ENCODE data around the gene MACROH2A1.

The MACROH2A1 gene

DNA sequence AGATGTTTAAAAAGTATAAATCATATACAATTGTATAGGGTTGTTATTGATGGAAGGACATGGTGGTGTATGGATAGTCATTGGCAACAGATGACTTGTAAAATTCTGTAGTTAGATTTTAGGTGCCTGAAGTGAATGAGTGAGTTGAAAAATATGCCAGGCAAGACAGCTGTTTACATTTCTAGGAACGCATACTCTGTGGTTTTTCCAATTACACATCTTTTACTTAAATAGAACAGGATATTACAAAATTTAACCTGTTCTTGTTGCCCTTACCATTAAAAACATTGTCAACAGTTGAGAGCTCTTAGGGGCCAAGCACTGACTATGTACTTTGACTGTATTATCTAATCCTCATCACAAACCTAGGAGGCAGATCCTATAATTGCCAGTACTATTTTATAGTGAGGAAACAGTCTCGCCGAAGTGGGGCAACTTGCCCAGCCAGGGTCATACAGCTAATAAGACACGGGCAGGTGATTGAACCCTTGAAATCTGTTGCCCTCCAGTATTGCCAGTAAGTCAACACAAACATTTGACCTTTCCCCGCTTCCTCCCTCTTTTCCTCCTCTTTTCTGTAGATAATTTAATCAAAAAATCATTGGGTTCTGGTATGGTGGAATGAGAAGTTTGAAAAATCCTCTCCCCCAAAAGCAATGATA is 88.6 kb downstream of the MACROH2A1 start:
- no peak for FAIRE-seq

DNA sequence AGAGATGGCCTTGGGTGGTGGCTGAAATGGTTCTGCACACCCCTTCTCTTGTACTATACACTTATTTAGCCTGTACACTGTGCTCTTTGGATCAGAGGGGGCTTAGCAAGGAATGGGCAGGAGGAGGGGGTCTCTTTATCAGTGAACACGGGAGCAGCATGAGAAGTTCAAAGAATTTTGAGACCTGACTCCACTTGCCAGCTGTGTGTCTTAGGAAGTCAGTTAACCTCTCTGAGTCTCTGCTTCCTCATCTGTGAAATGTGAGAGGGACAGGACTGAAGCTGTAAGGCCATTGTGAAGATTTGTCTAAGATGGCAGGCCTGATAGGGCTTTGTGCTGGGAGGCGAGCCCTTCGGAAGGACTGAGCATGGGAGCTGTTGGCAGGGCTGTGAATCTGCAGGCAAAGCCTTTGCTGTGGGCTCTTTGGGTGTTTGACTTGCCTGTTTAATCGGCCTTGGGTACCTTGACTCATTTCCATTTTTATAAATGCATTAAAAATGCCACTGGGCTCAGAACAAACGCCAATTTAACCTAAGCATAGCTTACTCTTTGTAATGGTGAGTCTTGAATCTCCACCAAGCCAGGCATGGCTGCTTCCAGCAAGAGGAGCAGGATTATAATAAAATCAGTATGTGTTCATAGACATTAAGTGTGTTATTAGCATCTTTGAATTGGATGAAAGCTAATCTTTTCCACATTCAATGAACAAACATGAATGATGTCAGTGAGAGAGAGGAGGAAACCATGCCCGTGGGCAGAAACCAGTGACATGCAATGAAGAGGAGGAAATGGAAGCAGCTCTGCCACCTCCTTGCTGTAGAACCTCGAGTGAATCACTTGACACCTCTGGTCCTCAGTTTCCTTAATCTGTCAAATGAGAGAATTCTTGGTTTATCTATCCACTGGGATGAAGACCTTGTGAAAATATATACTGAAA is 89.4 kb downstream of the MACROH2A1 start:
- FAIRE-seq, result no peak

DNA sequence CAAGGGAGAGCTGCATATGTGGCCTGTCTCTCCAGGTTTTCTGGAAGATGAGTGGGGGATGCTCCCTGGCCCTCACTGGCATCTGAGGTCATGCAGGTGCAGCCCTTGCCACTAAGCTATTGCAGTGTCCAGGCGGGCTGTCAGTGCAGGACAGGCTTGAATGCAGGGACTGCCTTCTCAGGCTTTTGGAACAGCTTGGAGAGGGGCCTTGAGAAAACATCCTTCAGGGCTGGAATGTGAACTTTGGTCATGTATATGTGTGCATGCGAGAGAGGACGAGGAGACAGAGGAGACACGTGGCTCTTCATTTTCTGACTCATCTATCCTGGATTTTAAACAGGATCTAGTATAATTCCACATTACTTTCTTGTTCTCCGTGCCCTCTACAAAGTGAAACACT is 90.3 kb downstream of the MACROH2A1 start:
- FAIRE-seq, result no peak

DNA sequence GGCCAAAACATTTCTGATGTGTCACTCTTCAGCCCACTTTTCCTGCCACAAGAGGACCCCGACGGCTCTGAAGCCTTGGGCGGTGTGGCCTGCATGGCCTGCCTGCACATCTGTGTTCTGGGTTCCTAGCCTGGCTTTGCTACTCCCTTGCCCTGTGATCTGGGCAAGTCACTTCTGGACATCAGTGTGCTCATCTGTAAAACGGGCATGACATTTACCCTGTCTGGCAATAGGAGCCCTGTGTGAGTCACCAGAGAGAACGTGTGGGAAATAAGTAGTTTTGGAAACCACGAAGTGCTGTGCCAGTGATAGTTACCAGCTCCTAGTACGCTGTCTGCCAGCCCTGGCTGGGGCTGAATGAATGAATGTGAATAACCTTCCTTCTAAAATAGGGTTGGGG is 90.8 kb downstream of the MACROH2A1 start:
- FAIRE-seq, result no peak

DNA sequence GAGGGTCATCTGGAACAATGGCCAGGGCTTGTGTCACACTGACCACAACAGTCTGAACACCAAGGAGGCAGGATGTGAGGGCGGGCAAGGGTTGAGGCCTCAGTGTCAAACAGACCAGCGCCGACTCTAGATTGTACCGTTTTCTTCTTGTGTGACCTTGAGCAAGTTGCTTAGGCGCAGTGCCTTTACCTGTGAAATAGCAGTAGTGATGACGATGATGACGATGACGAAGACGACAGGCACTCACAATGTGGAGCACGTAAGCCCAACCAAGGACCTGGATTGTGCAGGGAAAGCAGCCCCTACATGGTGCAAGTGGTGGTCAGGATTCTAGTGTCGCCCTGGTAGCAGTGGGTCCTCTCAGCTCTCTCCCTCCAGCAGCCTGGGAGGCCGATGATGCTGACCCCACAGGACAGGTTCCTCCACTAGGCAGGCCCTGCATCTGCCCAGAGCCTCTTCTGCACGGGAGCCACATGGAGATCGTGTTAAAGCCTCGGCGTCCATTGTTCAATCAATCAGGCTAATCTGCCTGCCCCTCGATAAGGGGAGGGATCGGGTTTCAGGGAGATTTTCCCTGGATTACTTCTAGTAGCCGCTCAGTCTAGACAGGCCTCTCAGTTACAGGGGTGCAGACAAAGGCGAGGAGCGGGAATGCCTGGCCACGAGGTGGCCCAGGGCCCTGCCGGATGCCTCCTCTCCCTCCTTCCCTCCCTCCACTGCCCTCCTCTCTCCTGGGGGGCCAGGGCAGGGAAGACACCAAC is 91.7 kb downstream of the MACROH2A1 start:
- FAIRE-seq, result no peak

DNA sequence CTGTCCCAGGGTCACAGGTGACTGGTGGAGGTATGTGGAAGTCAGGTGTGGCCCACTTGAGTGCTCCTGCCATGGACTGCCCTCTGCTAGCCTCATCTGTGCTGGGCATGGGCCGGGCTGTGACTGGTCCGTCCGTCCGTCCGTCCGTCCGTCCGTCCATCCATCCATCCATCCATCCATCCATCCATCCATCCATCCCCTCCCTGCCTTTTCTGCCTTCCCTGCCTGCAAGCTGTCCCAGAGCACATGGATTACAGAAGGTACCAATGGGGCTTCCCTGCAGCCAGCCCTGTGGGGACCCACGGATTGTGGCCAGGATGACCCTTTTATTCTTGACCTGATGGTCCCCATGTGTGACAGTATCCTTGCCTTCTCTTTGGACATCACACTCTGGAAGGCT is 92.5 kb downstream of the MACROH2A1 start:
- no peak for FAIRE-seq

DNA sequence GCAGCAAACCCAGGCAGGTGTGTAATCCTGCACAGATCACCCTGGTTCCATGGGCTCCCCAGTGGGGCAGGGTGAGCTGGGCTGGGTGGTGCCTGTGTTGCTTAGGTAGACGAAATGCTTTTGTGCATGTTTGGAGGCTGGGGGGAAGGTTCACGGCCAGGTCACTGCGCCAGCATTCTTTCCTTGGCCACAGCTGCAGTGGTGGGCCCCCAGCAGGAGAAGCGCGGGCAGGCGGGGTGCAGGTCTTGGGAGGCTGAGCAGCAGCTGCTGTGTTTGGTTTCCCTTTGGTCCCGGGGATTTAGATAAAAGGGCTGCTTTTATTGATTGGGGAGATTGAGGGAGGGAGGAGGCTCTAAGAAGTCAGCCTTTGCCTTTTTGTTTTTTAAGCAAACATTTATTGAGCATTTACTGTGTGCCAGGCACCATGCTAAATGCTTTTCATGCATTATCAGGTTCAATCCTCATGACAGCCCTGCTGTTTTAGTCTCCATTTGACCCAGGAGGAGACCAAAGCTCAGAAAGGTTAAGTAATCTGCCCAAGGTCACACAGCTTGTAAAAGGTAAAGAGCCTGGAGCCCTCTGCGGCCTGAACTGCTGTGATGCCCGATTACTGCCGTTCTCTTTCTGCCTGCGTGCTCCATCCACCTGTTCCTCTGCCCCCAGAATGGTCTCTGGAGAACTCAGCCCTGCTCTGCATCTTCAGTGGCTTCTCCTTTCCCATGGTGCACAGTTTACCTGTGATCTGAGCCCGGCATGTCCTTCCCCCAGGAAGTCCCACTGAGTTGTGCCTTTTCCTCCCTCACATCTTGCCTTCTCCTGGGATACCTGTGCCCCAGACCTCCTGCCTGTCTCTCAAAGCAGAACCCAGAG is 94.4 kb downstream of the MACROH2A1 start:
- no peak for FAIRE-seq

DNA sequence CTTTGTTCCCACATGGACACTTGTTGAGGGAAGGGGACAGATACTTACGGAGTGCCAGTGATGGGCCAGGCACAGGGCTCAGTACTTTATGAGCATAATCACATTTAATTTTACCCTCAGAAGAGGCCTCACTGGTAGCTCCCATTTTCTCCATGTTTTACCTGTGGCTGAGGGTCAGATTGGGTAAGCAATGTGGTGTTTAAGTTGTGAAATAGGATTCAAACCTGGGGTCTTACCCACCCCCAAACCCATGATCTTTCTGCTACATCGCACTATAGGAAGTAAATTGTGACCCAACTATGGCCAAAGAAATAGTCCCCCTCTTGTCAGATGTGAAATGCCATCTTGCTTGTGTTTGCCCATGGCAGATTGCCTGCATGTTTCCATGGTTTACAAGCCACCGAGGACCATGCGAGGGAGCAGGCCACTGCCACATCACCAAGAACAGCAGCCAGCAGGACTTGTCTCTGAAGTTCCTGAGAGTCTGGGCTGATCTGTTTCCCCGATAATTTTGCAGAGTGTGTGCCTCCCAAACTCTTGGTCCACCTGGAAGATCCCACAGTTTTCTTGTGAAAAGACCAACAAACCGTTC is 95.4 kb downstream of the MACROH2A1 start:
- FAIRE-seq, result no peak

DNA sequence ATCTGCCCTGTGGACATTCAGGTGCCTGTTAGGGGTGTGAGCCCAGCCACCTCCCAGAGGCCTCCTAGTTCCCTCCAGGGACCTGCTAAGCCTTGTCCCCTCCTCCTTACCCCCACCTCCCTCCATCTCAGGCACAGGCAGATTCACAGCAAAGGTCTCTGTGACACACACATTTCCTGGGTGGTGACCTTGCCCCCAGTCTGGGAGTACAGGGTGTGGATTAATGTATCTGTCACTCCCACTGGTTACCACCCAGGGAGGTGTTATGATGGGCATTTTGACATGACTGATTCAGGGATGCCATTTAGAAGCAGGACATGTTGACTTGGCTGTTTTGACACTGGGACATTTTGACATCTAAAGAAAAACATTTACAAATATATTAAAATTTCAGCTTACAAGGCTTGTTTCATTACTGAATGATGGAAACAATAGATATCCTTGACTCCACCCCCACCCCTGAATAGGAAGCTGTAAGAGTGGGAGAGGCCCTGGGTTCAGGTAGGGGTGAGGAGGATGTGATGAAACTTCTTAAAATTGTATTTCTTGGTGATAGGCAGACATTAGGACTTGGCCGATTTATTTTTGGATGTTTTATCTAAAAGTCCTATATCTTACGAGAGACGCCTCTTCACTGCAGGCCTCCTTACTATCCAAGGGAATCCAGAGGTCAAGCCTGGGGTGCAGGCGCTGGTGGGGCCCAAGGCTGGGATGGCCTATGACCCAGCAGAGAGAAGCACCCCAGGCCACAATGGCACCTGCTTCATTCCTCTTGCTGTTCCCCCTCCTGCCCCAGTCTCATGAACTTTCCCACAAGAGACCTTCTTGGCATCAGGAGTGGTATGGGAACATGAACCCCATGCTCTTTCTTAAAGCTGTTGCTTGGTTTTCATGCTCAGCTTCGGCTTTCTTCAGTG is 101.9 kb downstream of the MACROH2A1 start:
- FAIRE-seq, result no peak

DNA sequence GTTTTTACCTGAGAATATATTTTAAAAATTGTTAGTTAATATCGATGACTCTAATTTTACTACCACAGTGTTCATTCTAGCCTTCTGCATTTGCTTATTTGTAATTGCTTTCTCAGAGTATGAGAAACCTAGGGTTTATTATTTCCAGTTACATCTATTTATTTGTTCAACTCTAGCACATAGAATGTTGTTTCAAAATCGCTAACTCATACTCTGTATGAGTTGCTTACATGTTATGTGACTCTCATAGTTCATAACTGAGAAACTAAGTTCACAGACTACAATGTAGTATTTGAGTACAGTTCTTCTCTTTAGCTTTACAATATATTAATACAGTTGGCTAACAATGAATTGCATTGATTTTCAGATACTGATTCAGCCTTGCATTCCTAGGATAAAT is 103.2 kb downstream of the MACROH2A1 start:
- no peak for FAIRE-seq

DNA sequence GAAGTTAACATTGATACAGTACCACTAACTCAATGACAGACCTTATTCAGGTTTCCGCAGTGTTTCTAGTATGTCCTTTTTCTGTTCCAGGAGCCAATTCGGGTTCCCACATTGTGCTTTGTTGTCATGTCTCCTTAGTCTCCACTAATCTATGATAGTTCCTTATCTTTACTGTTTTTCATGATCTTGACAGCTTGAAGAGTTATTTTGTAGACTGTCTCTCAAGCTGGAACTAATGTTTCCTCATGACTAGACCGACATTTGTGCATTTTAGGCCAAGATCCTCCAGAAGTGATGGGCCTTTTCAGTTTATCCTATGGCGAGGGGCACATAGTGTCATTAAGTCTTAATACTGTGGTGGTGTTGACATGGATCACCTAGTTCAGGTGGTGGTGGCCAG is 104.2 kb downstream of the MACROH2A1 start:
- FAIRE-seq, result no peak

DNA sequence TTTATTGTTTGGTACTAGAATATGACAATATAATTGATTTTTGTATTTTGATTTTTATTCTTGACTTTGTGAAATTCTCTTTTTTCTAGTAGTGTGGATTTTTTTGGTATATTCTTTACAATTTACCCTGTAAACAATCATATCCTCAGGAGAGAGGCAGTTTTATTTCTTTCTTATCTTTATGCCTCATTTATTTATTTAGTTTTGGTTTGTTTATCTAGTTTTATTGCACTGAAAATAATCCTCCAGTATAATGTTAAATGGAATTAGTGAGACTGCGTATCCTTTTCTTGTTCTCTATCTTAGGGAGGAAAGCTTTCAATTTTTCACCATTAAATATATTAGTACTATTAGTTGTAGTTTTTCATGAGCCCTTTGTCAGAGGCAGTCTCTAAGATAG is 109.4 kb downstream of the MACROH2A1 start:
- FAIRE-seq, result no peak

DNA sequence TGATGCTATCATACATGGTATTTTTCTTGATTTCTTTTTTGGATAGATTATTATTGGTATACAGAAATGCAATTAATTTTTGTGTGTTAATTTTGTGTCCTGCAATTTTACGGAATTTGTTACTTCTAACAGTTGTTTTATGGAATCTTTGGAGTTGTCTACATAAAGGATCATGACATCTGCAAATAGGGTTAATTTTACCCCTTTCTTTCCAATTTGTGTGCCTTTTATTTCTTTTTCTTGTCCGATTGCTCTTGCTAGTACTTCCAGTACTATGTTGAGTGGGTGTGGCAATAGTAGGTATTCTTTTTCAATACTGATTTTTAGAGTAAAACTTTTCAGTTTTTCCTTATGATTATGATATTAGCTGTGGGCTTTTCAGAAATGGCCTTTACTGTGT is 111.5 kb downstream of the MACROH2A1 start:
- FAIRE-seq, result no peak

Measured in TTC549 (cell line).